Measurements from ENCODE around the gene S100B. TPM values are rescaled to one million over a fixed set of nuclear protein-coding genes. Genes with fewer than 3 reads are reported as not detected.

S100B gene
- total RNA-seq, 4 donors from 2014 or later = 10.6 to 37.2 (median 23.2) TPM

DNA sequence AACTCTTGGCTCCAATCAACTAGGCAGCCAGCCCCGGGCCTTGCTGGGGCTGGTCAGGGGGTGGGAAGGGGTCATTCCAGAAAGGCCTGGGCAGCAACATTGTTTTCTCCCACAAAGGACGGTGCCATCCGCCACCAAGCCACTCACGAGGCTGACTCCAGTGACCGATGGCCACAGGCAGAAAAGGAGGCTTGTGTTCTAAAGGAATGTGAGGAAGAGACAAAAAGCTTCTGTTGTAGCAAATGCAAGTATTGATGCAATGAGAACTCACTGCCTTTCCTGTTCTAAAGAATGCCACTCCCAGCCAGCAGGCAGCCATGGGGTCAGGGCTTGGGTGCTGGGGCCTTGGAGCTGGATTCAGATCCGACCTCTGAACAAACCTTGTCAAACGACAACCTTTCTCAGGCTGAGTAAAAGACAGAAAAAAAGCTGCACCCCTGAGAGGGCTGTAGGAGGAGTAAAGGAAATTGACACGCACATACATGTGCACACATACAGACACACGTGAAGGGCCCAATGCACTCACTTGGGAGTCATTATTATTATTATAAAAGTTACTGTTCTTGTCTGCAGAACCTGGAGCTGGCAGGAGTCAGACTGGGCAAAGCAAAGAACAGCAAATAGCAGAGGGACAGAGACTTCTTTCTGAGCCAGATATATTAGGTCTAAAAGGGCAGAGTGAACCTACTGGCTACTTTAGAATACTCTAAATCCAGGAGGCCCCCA lies 16.7 kb upstream of the S100B start:
- TF ChIP-seq EP300 (IDR thresholded peaks at IDR 0.05; ENCODE audit: low read depth) (no peak), POLR2AphosphoS5 (IDR thresholded peaks at IDR 0.05) (no peak), POLR2A (IDR thresholded peaks at IDR 0.05) (no peak), CTCF (IDR thresholded peaks at IDR 0.05) (no peak)
- Histone ChIP-seq H3K4me1 (peaks cover 0 to 17% (median 0%) of the 10 kb centered on the region in 4 donors), H3K27me3 (peaks cover 3% of the 10 kb centered on the region), H3K27ac (peak overlapping the region; percentile 32 to 68 (median 60)), H3K36me3 (no peaks in the 10 kb centered on the region), H3K4me3 (no peak overlapping the region), H3K9me3 (peaks cover 0 to 13% of the 10 kb centered on the region in 2 donors)
- 72 to 81% methylated on average over 3 to 9 of the region's 9 CpGs for WGBS, 2 donors (ENCODE audit: low coverage in 1 of 2)
- DNase-seq = no peak
- intact Hi-C loops (cut with DNase I; ENCODE audit: low total_unique reads) (no loop called here), in situ Hi-C loops (cut with MboI; ENCODE audit: low pct_ligation_motif_present in 1 of 4, low pct_unique_long_range_greater_than_20kb in 1 of 4, low sequenced_read_pairs in 3 of 4) (no loop called here)

DNA sequence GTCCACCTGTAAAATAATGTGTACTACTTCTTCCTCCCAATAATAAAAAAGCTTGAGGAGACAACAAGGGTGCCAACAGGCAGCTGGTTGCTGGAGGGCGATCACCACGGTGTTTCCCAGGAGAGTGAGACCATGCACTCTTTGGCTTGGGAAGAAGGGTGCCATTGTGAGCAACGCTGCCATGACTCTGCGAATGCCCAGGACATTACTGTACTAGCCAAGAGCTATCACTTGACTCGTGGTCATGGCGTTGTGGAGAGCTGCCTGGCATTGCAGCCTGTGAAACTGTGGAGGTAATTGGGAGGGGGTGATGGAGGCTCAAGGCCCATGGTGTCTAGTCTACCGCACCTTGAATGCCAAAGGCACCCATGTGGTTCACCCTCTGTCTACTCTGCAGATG lies 16.0 kb upstream of the S100B start:
- intact Hi-C loops (cut with DNase I; ENCODE audit: low total_unique reads) = loop anchor here (1.0 kb wide), 1 partner anchor 13 kb away; no protein-coding TSS in a partner anchor
- Histone ChIP-seq H3K4me3 (no peak overlapping the region), H3K9me3 (peaks cover 0 to 7% of the 10 kb centered on the region in 2 donors), H3K36me3 (no peaks in the 10 kb centered on the region), H3K27ac (peak overlapping the region in 3 of 4 donors; percentile 21 to 62 (median 58)), H3K4me1 (peaks cover 0 to 17% (median 0%) of the 10 kb centered on the region in 4 donors), H3K27me3 (peaks cover 4% of the 10 kb centered on the region)
- 83 to 89% methylated on average over 4 to 7 of the region's 7 CpGs for WGBS, 2 donors (ENCODE audit: low coverage in 1 of 2)
- TF ChIP-seq POLR2AphosphoS5 (IDR thresholded peaks at IDR 0.05) (no peak), CTCF (IDR thresholded peaks at IDR 0.05) (no peak), EP300 (IDR thresholded peaks at IDR 0.05; ENCODE audit: low read depth) (no peak)
- DNase-seq = no peak
- in situ Hi-C loops (cut with MboI; ENCODE audit: low pct_ligation_motif_present in 1 of 4, low pct_unique_long_range_greater_than_20kb in 1 of 4, low sequenced_read_pairs in 3 of 4) = no loop called here

DNA sequence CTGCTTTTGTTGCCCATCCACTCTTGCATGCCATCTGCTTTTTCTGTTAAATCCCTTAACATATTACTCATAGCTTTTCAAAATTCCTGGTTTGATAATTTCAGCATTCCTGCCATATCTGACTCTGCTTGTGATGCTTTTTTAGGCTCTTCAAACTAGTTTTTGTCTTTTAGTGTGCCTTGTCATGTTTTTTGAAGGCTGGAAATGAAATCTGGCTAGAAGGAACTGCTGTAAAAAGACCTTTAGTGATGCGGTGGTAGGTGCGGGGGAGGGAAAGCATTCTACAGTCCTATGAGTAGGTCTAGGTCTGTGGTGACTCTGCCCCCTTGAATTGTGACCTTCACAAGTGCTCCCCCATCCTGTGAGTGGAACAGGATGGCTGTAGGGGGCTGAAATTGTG lies 15.0 kb upstream of the S100B start:
- 85 to 92% methylated on average over 2 of the region's 2 CpGs for WGBS, 2 donors (ENCODE audit: low coverage in 1 of 2)
- no peak for DNase-seq

More for the DNA sequence above, 15.0 kb upstream of the S100B start:
- H3K9me3 ChIP-seq = no peaks in the 10 kb centered on the region
- H3K27ac ChIP-seq = no peak overlapping the region
- H3K4me3 ChIP-seq = no peak overlapping the region
- peaks cover 0 to 17% (median 0%) of the 10 kb centered on the region in 4 donors for H3K4me1 ChIP-seq
- TF ChIP-seq EP300 (IDR thresholded peaks at IDR 0.05; ENCODE audit: low read depth) = no peak
- no peak for TF ChIP-seq POLR2AphosphoS5 (IDR thresholded peaks at IDR 0.05)
- no peak for TF ChIP-seq CTCF (IDR thresholded peaks at IDR 0.05)
- no peak for TF ChIP-seq POLR2A (IDR thresholded peaks at IDR 0.05)
- H3K27me3 ChIP-seq = peaks cover 4% of the 10 kb centered on the region
- intact Hi-C loops (cut with DNase I; ENCODE audit: low total_unique reads) (loop anchor here (1.0 kb wide), 1 partner anchor 12 kb away; no protein-coding TSS in a partner anchor), in situ Hi-C loops (cut with MboI; ENCODE audit: low pct_ligation_motif_present in 1 of 4, low pct_unique_long_range_greater_than_20kb in 1 of 4, low sequenced_read_pairs in 3 of 4) (no loop called here)
- no peaks in the 10 kb centered on the region for H3K36me3 ChIP-seq

Data from transverse colon (tissue), 4 donors.